ENCODE measurements around the gene RAB11FIP3. TPM values are rescaled to one million over a fixed set of nuclear protein-coding genes. Genes with fewer than 3 reads are reported as not detected.

Gene RAB11FIP3
- total RNA-seq, 1 donor from 2014 or later = 81.5 TPM

- DNase-seq (ENCODE audit: low spot score) = no peak
- Mint-ChIP-seq H3K27ac (ENCODE audit: unreplicated experiment) (no peak overlapping the region), H3K27me3 (ENCODE audit: unreplicated experiment) (peaks cover 16% of the 10 kb centered on the region)
Measured at GRCh38 chr16:424033-424622, 1.3 kb upstream of the RAB11FIP3 start.

GRCh38 chr16:424623-425081 lies 797 bp upstream of the RAB11FIP3 start:
- peak overlapping the region; percentile 86 for H3K4me3 Mint-ChIP-seq (ENCODE audit: unreplicated experiment)
- H3K27me3 Mint-ChIP-seq (ENCODE audit: unreplicated experiment) = peaks cover 16% of the 10 kb centered on the region
- no peaks in the 10 kb centered on the region for H3K9me3 Mint-ChIP-seq (ENCODE audit: unreplicated experiment)
- no peak overlapping the region for H3K27ac Mint-ChIP-seq (ENCODE audit: unreplicated experiment)
- no peak for TF ChIP-seq CTCF (IDR thresholded peaks at IDR 0.05; ENCODE audit: unreplicated experiment)
- H3K36me3 Mint-ChIP-seq (ENCODE audit: low read depth, unreplicated experiment) = peaks cover 6% of the 10 kb centered on the region
- DNase-seq (ENCODE audit: low spot score) = peak; percentile 9
- H3K4me1 Mint-ChIP-seq (ENCODE audit: unreplicated experiment) = peaks cover 17% of the 10 kb centered on the region

More at GRCh38 chr16:424033-424622, 1.3 kb upstream of the RAB11FIP3 start:
- no peak for TF ChIP-seq CTCF (IDR thresholded peaks at IDR 0.05; ENCODE audit: unreplicated experiment)
- Mint-ChIP-seq H3K36me3 (ENCODE audit: low read depth, unreplicated experiment) (peaks cover 6% of the 10 kb centered on the region), H3K4me3 (ENCODE audit: unreplicated experiment) (peak overlapping the region; percentile 86), H3K9me3 (ENCODE audit: unreplicated experiment) (no peaks in the 10 kb centered on the region), H3K4me1 (ENCODE audit: unreplicated experiment) (peaks cover 17% of the 10 kb centered on the region)

- peak; percentile 31 for DNase-seq (ENCODE audit: low spot score)
- no peak overlapping the region for H3K4me3 Mint-ChIP-seq (ENCODE audit: unreplicated experiment)
- no peak for TF ChIP-seq CTCF (IDR thresholded peaks at IDR 0.05; ENCODE audit: unreplicated experiment)
- no peaks in the 10 kb centered on the region for H3K9me3 Mint-ChIP-seq (ENCODE audit: unreplicated experiment)
- H3K27ac Mint-ChIP-seq (ENCODE audit: unreplicated experiment) = no peak overlapping the region
- peaks cover 17% of the 10 kb centered on the region for H3K4me1 Mint-ChIP-seq (ENCODE audit: unreplicated experiment)
- H3K27me3 Mint-ChIP-seq (ENCODE audit: unreplicated experiment) = peaks cover 16% of the 10 kb centered on the region
- H3K36me3 Mint-ChIP-seq (ENCODE audit: low read depth, unreplicated experiment) = peaks cover 6% of the 10 kb centered on the region
Measured at GRCh38 chr16:425740-426114, 278 bp downstream of the RAB11FIP3 start.

GRCh38 chr16:426115-426905 lies 861 bp downstream of the RAB11FIP3 start:
- no peak for TF ChIP-seq CTCF (IDR thresholded peaks at IDR 0.05; ENCODE audit: unreplicated experiment)
- DNase-seq (ENCODE audit: low spot score) = peak; percentile 38
- peak overlapping the region; percentile 95 for H3K4me3 Mint-ChIP-seq (ENCODE audit: unreplicated experiment)
- peaks cover 9% of the 10 kb centered on the region for H3K36me3 Mint-ChIP-seq (ENCODE audit: low read depth, unreplicated experiment)
- H3K27ac Mint-ChIP-seq (ENCODE audit: unreplicated experiment) = no peak overlapping the region
- H3K27me3 Mint-ChIP-seq (ENCODE audit: unreplicated experiment) = peaks cover 16% of the 10 kb centered on the region
- H3K4me1 Mint-ChIP-seq (ENCODE audit: unreplicated experiment) = peaks cover 17% of the 10 kb centered on the region
- H3K9me3 Mint-ChIP-seq (ENCODE audit: unreplicated experiment) = no peaks in the 10 kb centered on the region

GRCh38 chr16:426906-427249 lies 1.4 kb downstream of the RAB11FIP3 start:
- no peak for DNase-seq (ENCODE audit: low spot score)
- no peak for TF ChIP-seq CTCF (IDR thresholded peaks at IDR 0.05; ENCODE audit: unreplicated experiment)
- Mint-ChIP-seq H3K27ac (ENCODE audit: unreplicated experiment) (peak overlapping the region; percentile 77), H3K9me3 (ENCODE audit: unreplicated experiment) (no peaks in the 10 kb centered on the region), H3K4me3 (ENCODE audit: unreplicated experiment) (peak overlapping the region; percentile 95), H3K27me3 (ENCODE audit: unreplicated experiment) (peaks cover 16% of the 10 kb centered on the region), H3K36me3 (ENCODE audit: low read depth, unreplicated experiment) (peaks cover 9% of the 10 kb centered on the region), H3K4me1 (ENCODE audit: unreplicated experiment) (peaks cover 17% of the 10 kb centered on the region)

Data from endothelial cell (in vitro differentiated cells).